Body of pancreas (tissue), 4 donors: Measurements from ENCODE around the gene OOSP4B.
"Not testable (repeated sequence)": the region's sequence is repeated elsewhere in the genome, so short reads cannot be mapped to it uniquely, and the experiment has no call there.

ENCODE experiments used
- POLR2A ChIP-seq, 3 donors: fragments of 450-650 bp; IDR thresholded peaks; one replicate each; pipeline ENCODE4 v1.6.1; 2016; ENCODE audit warnings: antibody characterized with exemption in 3 of 3, mild to moderate bottlenecking in 2 of 3
- TF ChIP-seq, protein P1 (sequence below), 7 experiments: fragments of 450-650 bp in 4 of 7; fragments of 200-600 bp in 3 of 7; sonication (generic) in 3 of 7; IDR thresholded peaks; one replicate each; pipeline ENCODE4 v1.5.1; 2016 to 2019; ENCODE audit warnings: antibody characterized with exemption in 7 of 7

DNA sequence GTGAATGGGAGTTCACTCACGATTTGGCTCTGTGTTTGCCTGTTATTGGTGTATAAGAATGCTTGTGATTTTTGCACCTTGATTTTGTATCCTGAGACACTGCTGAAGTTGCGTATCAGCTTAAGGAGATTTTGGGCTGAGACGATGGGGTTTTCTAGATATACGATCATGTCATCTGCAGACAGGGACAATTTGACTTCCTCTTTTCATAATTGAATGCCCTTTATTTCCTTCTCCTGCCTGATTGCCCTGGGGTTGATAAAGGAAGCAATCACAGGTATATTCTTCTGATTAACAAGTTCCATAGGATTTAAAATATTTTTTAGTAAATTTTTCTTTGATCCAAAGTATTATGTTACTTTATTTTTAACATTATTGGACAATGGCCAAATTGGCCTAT lies 34.9 kb upstream of the OOSP4B start:
- not testable (repeated sequence) for TF ChIP-seq POLR2A (IDR thresholded peaks at IDR 0.05)
- TF ChIP-seq, protein P1, sequence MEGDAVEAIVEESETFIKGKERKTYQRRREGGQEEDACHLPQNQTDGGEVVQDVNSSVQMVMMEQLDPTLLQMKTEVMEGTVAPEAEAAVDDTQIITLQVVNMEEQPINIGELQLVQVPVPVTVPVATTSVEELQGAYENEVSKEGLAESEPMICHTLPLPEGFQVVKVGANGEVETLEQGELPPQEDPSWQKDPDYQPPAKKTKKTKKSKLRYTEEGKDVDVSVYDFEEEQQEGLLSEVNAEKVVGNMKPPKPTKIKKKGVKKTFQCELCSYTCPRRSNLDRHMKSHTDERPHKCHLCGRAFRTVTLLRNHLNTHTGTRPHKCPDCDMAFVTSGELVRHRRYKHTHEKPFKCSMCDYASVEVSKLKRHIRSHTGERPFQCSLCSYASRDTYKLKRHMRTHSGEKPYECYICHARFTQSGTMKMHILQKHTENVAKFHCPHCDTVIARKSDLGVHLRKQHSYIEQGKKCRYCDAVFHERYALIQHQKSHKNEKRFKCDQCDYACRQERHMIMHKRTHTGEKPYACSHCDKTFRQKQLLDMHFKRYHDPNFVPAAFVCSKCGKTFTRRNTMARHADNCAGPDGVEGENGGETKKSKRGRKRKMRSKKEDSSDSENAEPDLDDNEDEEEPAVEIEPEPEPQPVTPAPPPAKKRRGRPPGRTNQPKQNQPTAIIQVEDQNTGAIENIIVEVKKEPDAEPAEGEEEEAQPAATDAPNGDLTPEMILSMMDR (IDR thresholded peaks at IDR 0.05): not testable (repeated sequence)
